ENCODE measurements around the gene ZNF674. TPM values are rescaled to one million over a fixed set of nuclear protein-coding genes. Genes with fewer than 3 reads are reported as not detected.
A peak's percentile ranks its signal among the peaks of the same experiment; 100 is the strongest.

ZNF674 gene
- total RNA-seq, 2 experiments from 2014 or later = 2.0 to 2.6 TPM

DNA sequence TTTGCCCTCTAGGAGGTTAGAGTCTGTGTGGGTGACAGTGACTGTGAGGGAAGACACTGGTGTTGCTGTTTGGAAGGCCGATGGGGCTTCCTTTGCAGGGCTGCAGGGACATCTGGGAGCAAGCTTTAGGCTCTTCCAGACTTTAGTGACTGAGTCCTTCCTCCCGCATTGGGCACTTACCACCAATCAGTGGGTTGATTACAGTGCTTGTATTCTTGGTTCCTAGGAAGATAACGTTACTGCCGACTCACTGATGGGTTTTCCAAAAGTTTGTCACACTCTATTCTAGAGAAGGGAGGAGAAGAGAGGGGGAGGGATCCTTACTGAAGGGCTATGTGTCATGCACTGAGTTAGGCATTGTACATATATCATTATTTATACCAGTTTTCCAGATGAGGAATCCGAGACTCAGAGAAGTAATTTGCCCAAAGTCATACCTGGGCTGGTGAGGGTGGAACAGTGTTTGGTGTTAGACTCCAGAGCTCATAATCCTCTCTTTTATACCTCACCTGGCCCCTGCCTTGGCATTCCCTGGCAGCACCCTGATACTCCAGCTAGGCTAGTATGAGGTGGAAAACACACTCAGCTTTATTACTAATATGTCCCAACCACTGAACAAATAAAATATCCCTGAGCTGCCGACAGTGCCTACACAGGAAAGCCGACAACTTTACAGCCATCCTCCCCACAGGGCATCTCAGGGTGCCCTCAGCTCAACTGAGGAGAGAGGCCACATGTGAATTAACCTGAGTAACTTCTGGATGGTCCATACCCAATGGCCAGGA, 32.2 kb upstream of the ZNF674 start:
- POLR2A ChIA-PET = no interaction called here
- DNase-seq (no peak), ATAC-seq (no peak)
- Mint-ChIP-seq H3K36me3 (ENCODE audit: low read depth) (peaks cover 9% of the 10 kb centered on the region), H3K4me3 (peak overlapping the region; percentile 77), H3K27ac (no peak overlapping the region), H3K27me3 (no peaks in the 10 kb centered on the region), H3K4me1 (peaks cover 41% of the 10 kb centered on the region), H3K9me3 (ENCODE audit: low read depth) (no peaks in the 10 kb centered on the region)
- intact Hi-C loops (cut with DNase I, micrococcal nuclease) = loop anchor here in 1 of 2 experiments (10.0 kb wide), 1 partner anchor 813 kb away; no protein-coding TSS in a partner anchor
- CTCF ChIA-PET = interaction anchor here (1.0 kb wide), 1 partner anchor 13 kb away, joined by 3 read pairs; no protein-coding TSS in a partner anchor

DNA sequence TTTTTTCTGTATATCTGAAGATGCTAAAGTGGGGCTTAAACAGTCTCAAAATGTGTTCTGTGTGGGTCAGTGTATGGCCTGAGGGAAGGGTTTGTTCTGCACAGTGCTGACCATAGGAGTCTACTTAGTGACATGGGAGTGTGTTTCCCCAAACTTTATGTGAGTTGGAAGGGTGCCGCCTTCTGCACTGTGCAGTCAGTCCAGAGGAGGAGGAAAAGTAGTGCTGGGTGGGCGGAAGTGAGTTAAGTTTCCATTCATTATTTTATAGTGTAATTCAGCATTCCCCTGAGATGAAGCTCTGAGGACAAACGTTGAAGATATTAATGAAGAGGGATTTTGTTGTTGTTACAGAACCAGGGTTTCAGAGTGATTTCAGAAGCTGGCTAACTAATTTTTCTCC, 31.2 kb upstream of the ZNF674 start:
- peaks cover 9% of the 10 kb centered on the region for H3K36me3 Mint-ChIP-seq (ENCODE audit: low read depth)
- H3K4me3 Mint-ChIP-seq = peak overlapping the region; percentile 77
- peak overlapping the region; percentile 48 for H3K27ac Mint-ChIP-seq
- ATAC-seq (no peak), DNase-seq (no peak)
- ChIA-PET POLR2A (interaction anchor here (0.6 kb wide), 1 partner anchor 29 kb away, joined by 4 read pairs; no protein-coding TSS in a partner anchor), CTCF (interaction anchor here (1.0 kb wide), 1 partner anchor 14 kb away, joined by 3 read pairs; no protein-coding TSS in a partner anchor)
- intact Hi-C loops (cut with DNase I, micrococcal nuclease) = loop anchor here in 1 of 2 experiments (1.0 to 10.0 kb wide), 2 partner anchors 11 to 812 kb away; no protein-coding TSS in a partner anchor
- H3K9me3 Mint-ChIP-seq (ENCODE audit: low read depth) = no peaks in the 10 kb centered on the region
- H3K4me1 Mint-ChIP-seq = peaks cover 48% of the 10 kb centered on the region
- H3K27me3 Mint-ChIP-seq = no peaks in the 10 kb centered on the region

DNA sequence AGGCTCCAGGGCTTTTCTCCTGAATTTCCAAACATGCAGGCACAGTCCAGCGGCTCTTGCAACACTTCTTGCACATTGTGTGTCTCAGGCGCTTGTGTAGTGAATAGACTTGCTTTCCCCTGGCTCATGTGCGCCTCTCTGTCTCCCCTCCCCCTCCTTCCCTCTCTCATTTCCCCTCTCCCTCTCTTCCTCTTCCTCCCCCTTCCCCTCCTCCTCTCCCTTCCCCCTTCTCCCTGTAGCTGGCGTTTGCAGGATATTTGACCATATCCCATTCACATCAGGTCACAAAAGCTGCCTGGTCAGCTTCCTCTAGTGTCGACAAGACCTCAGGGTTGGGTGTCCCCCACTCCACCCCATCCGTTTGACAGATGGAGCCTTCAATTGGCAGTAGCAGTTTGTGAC, 30.8 kb upstream of the ZNF674 start:
- Mint-ChIP-seq H3K27ac (peak overlapping the region; percentile 48), H3K27me3 (no peaks in the 10 kb centered on the region), H3K4me1 (peaks cover 51% of the 10 kb centered on the region), H3K9me3 (ENCODE audit: low read depth) (no peaks in the 10 kb centered on the region), H3K36me3 (ENCODE audit: low read depth) (peaks cover 9% of the 10 kb centered on the region), H3K4me3 (peak overlapping the region; percentile 77)
- CTCF ChIA-PET = interaction anchor here (1.0 kb wide), 1 partner anchor 14 kb away, joined by 3 read pairs; no protein-coding TSS in a partner anchor
- POLR2A ChIA-PET = interaction anchor here (0.6 kb wide), 1 partner anchor 29 kb away, joined by 4 read pairs; no protein-coding TSS in a partner anchor
- DNase-seq (no peak), ATAC-seq (no peak)
- intact Hi-C loops (cut with DNase I, micrococcal nuclease) = loop anchor here (1.0 to 10.0 kb wide), 3 partner anchors 11 to 811 kb away; no protein-coding TSS in a partner anchor

DNA sequence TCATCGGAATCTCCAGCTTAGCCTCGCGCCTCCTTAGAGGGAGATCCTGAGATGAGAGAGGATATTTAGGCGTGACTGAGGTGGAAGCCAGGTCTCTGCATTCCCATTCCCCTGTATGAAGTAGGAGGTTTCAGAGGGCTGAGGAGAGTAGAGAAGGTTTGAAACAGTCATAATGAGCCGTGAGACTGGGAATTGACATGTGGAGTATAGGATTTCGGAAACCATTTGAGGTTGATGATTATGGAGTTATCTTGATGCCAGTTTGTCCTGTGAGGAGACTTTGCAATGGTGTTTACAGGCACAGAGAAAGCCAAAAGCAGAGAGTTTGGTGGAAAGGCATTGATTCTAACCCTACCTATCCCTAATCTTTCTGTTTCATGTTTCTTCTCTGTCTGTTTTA, 30.4 kb upstream of the ZNF674 start:
- peaks cover 9% of the 10 kb centered on the region for H3K36me3 Mint-ChIP-seq (ENCODE audit: low read depth)

DNA sequence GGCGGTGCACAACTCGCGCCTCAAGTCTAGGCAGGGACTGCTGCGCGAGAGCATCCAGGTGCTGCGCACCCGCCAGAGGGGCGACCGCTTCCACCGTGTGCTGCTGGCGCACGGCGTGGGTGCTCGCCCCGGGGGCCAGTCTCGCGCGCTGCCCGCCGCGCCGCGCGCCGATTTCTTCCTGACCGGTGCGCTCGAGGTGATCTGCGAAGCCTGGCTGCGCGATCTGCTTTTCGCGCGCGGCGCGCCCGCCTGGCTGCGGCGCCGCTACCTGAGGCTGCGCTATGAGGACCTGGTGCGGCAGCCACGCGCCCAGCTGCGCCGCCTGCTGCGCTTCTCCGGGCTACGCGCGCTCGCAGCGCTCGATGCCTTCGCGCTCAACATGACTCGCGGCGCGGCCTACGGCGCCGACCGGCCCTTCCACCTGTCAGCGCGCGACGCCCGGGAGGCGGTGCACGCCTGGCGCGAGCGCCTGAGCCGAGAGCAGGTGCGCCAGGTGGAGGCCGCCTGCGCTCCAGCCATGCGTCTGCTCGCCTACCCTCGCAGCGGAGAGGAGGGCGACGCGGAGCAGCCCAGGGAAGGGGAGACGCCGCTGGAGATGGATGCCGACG, 29.7 kb upstream of the ZNF674 start:
- ChIA-PET POLR2A (no interaction called here), CTCF (no interaction called here)
- intact Hi-C loops (cut with DNase I, micrococcal nuclease) = loop anchor here (2.0 to 10.0 kb wide), 7 partner anchors 62 to 953 kb away; no protein-coding TSS in a partner anchor
- no peaks in the 10 kb centered on the region for H3K9me3 Mint-ChIP-seq (ENCODE audit: low read depth)
- peak overlapping the region; percentile 77 for H3K4me3 Mint-ChIP-seq
- H3K27ac Mint-ChIP-seq = peak overlapping the region; percentile 60
- H3K36me3 Mint-ChIP-seq (ENCODE audit: low read depth) = peaks cover 9% of the 10 kb centered on the region
- ATAC-seq = peak; percentile 11
- no peaks in the 10 kb centered on the region for H3K27me3 Mint-ChIP-seq
- H3K4me1 Mint-ChIP-seq = peaks cover 49% of the 10 kb centered on the region
- DNase-seq = peak; percentile 71

More for the DNA sequence above, 30.4 kb upstream of the ZNF674 start:
- ChIA-PET CTCF (no interaction called here), POLR2A (no interaction called here)
- Mint-ChIP-seq H3K4me1 (peaks cover 51% of the 10 kb centered on the region), H3K27me3 (no peaks in the 10 kb centered on the region), H3K4me3 (peak overlapping the region; percentile 77), H3K27ac (peak overlapping the region; percentile 60), H3K9me3 (ENCODE audit: low read depth) (no peaks in the 10 kb centered on the region)
- no peak for DNase-seq
- no peak for ATAC-seq
- intact Hi-C loops (cut with DNase I, micrococcal nuclease) = loop anchor here (2.0 to 10.0 kb wide), 2 partner anchors 217 to 811 kb away; no protein-coding TSS in a partner anchor

DNA sequence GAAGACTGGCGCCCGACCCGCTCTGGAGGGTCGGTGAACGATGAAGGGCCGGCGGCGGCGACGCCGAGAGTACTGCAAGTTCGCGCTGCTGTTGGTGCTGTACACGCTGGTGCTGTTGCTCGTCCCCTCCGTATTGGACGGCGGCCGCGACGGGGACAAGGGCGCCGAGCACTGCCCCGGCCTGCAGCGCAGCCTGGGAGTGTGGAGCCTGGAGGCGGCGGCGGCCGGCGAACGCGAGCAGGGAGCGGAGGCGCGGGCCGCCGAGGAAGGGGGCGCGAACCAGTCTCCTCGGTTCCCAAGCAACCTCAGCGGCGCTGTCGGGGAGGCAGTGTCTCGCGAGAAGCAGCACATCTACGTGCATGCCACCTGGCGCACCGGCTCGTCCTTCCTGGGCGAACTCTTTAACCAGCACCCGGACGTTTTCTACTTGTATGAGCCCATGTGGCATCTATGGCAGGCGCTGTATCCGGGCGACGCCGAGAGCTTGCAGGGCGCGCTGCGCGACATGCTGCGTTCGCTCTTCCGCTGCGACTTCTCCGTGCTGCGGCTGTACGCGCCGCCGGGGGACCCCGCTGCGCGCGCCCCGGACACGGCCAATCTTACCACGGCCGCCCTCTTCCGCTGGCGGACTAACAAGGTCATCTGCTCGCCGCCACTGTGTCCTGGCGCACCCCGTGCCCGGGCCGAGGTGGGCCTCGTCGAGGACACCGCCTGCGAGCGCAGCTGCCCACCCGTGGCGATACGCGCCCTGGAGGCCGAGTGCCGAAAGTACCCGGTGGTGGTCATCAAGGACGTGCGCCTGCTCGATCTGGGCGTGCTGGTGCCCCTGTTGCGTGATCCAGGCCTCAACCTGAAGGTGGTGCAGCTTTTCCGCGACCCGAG, 28.9 kb upstream of the ZNF674 start:
- Mint-ChIP-seq H3K27ac (peak overlapping the region; percentile 60), H3K36me3 (ENCODE audit: low read depth) (peaks cover 5% of the 10 kb centered on the region), H3K9me3 (ENCODE audit: low read depth) (no peaks in the 10 kb centered on the region), H3K4me3 (peak overlapping the region; percentile 77), H3K27me3 (no peaks in the 10 kb centered on the region), H3K4me1 (peaks cover 44% of the 10 kb centered on the region)
- CTCF ChIA-PET = interaction anchor here (0.6 kb wide), 1 partner anchor 1089 kb away, joined by 3 read pairs; no protein-coding TSS in a partner anchor
- peak; percentile 82 for DNase-seq
- ATAC-seq = peak; percentile 23
- intact Hi-C loops (cut with DNase I, micrococcal nuclease) = loop anchor here (1.0 to 10.0 kb wide), 12 partner anchors 13 to 952 kb away; partner anchors contain the start of gene ZNF674 (in 1 of the 2)
- POLR2A ChIA-PET = no interaction called here

DNA sequence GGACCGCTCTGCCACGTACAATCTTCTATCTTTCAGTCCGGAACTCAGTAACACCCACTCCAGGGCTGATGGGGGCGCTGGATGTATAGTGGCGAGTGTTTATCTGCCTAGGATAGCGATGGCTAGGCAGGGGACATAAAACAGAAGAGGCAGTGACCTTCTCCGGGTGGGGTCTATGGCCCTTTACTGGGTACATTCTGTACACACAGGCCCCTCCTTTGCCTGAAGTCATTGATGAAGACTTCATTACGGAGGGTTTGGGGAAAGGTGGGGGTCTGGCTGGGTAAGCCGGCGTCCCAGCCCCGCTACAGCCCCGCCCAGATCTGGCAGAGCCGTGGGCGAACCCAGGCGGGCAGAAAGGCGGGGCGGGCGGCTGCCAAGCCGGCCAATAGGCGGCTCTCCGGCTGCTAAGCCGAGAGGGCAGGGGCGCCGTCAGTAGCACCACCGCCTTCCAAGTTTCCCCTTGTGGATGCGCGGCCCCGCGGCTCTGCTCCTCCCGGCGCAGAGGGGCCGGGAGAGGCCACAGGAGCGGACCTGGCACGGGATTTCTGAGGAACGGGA, 28.2 kb upstream of the ZNF674 start, which contains the start of gene CHST7:
TSS of gene CHST7 (plus strand) at position 435 of the 561 bp plus-strand sequence. CDS start 167 bp downstream, outside the sequence.
- ATAC-seq (peak; percentile 47), DNase-seq (peak; percentile 77)
- Mint-ChIP-seq H3K27me3 (no peaks in the 10 kb centered on the region), H3K4me1 (peaks cover 41% of the 10 kb centered on the region), H3K4me3 (peak within 1 kb of the TSS; percentile 77), H3K27ac (peak within 1 kb of the TSS; percentile 95), H3K36me3 (ENCODE audit: low read depth) (peaks cover 3% of the 10 kb centered on the region), H3K9me3 (ENCODE audit: low read depth) (no peaks in the 10 kb centered on the region)
- intact Hi-C loops (cut with DNase I, micrococcal nuclease) = loop anchor here (1.0 to 10.0 kb wide), 11 partner anchors 13 to 951 kb away; partner anchors contain the start of gene ZNF674 (in 1 of the 2)
- POLR2A ChIA-PET = interaction anchor here (0.7 to 1.3 kb wide), 2 partner anchors 15 to 185 kb away, joined by 3 to 5 read pairs; partner anchors contain the start of gene SLC9A7
- CTCF ChIA-PET = interaction anchor here (0.6 to 1.6 kb wide), 3 partner anchors 14 to 1089 kb away, joined by 3 to 6 read pairs (median 4); partner anchors contain the start of gene RP2

DNA sequence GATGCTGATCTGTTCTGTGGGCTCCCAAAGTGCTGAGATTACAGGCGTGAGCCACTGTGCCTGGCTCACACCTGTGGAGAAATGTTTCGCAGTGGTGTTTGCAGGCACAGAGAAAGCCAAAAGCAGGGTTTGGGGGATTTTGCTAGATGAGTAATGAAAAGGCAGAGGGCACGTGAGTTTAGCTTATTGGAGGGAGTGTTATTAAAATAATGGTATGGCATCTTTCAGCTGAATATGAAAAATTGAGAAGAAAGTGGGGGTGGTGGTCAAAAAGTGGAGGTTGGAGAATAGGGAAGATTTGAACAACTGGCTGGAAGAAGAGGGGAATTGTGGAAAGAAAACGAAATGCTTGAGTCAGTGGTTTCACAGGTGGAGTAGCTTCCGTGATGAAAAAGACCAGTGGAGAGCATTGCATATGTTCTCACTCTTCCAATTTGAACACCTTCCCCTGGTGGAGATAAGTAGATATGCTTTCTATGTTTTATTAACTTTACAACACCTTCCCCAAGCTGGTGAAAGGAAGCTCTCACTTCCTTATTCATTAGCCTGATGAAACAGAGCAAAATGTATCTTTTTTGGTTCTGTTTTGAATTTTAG, 27.2 kb upstream of the ZNF674 start:
- ATAC-seq = peak; percentile 61

DNA sequence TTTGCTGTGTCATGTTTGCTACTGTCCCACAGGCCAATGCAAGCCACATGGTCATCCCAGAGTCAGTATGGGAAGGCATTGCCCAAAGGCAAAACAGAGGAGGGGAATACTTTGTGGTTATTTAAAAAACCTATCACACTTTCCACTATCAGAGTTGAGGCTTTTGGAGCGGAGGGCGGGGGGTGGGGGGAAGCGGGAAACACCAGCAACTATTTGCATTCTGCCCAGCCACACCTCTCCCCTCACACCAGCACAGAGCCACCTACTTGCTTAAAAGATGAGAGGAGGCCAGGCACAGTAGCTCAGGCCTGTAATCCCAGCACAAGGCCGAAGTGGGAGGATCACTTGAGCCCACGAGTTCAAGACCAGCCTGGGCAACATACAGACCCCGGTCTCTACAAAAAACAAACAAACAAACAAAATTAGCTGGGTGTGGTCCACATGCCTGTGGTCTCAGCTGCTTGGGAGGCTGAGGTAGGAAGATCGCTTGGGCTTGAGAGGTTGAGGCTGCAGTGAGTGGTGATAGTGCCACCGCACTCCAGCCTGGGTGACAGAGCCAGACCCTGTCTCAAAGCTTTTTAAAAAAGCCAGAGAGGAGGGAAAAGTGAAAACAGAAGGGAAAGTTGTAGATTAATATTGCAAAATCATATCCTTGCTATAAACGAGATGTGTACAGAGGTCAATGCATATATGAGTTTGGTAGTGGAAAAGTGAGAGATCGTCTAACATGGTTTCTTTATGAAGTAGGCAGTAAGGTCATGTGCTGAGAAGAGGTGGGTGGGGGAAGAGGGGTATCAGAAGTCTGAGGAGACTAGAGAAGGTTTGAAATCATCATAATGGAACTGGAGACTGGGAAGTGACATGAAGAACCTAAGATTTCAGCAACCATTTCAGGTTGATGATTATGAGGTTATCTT, 26.5 kb upstream of the ZNF674 start:
- H3K27me3 Mint-ChIP-seq = no peaks in the 10 kb centered on the region
- ATAC-seq (no peak), DNase-seq (peak; percentile 24)
- ChIA-PET CTCF (interaction anchor here (0.9 to 1.6 kb wide), 4 partner anchors 15 to 71 kb away, joined by 3 to 6 read pairs (median 4); no protein-coding TSS in a partner anchor), POLR2A (interaction anchor here (0.6 to 1.3 kb wide), 3 partner anchors 17 to 133 kb away, joined by 3 to 5 read pairs (median 4); no protein-coding TSS in a partner anchor)
- no peaks in the 10 kb centered on the region for H3K9me3 Mint-ChIP-seq (ENCODE audit: low read depth)
- intact Hi-C loops (cut with DNase I, micrococcal nuclease) = loop anchor here (1.0 to 10.0 kb wide), 14 partner anchors 15 to 949 kb away; no protein-coding TSS in a partner anchor
- peak overlapping the region; percentile 95 for H3K27ac Mint-ChIP-seq
- H3K36me3 Mint-ChIP-seq (ENCODE audit: low read depth) = no peaks in the 10 kb centered on the region
- H3K4me3 Mint-ChIP-seq = peak overlapping the region; percentile 77
- H3K4me1 Mint-ChIP-seq = peaks cover 30% of the 10 kb centered on the region

More for the DNA sequence above, 27.2 kb upstream of the ZNF674 start:
- intact Hi-C loops (cut with DNase I, micrococcal nuclease) = loop anchor here (1.0 to 10.0 kb wide), 14 partner anchors 14 to 950 kb away; no protein-coding TSS in a partner anchor
- H3K27me3 Mint-ChIP-seq = no peaks in the 10 kb centered on the region
- POLR2A ChIA-PET = interaction anchor here (0.7 to 1.3 kb wide), 3 partner anchors 16 to 186 kb away, joined by 3 to 5 read pairs (median 4); partner anchors contain the start of gene SLC9A7
- H3K4me3 Mint-ChIP-seq = peak overlapping the region; percentile 77
- no peaks in the 10 kb centered on the region for H3K36me3 Mint-ChIP-seq (ENCODE audit: low read depth)
- peaks cover 36% of the 10 kb centered on the region for H3K4me1 Mint-ChIP-seq
- no peaks in the 10 kb centered on the region for H3K9me3 Mint-ChIP-seq (ENCODE audit: low read depth)
- H3K27ac Mint-ChIP-seq = peak overlapping the region; percentile 95
- peak; percentile 65 for DNase-seq
- CTCF ChIA-PET = interaction anchor here (0.6 to 1.6 kb wide), 6 partner anchors 10 to 265 kb away, joined by 3 to 6 read pairs (median 4); partner anchors contain the start of gene RP2

All from activated CD4-positive, alpha-beta T cell treated with anti-CD3 and anti-CD28 coated beads for 36 hours (primary cell).